T-cell (primary cell): ENCODE data around the gene NDUFA6. TPM values are rescaled to one million over a fixed set of nuclear protein-coding genes. Genes with fewer than 3 reads are reported as not detected.
"Not testable (repeated sequence)": the region's sequence is repeated elsewhere in the genome, so short reads cannot be mapped to it uniquely, and the experiment has no call there.

Source experiments
- ATAC-seq, 4 experiments: fragments of 200-7000 bp in 3 of 4; fragments of 150-1000 bp in 1 of 4; cut with Tn5 transposase; replicated peaks in 1 of 4; 1 replicate in 3 of 4; 2 replicates in 1 of 4; pipeline ENCODE4 v1.10.0; 2021; ENCODE audit warnings: moderate library complexity in 3 of 4, mild to moderate bottlenecking in 2 of 4, moderate number of reproducible peaks in 1 of 4
- CTCF ChIA-PET, 2 donors: fragments of 300-600 bp; sonication (Branson Sonifier 250); formaldehyde crosslinking; loops; one replicate each; lab custom pipeline; 2022; ENCODE audit warnings: antibody characterized with exemption in 2 of 2; lab: Charles Lee
- POLR2A ChIA-PET, 2 donors: fragments of 300-600 bp; sonication (Branson Sonifier 250); formaldehyde crosslinking; loops; one replicate each; lab custom pipeline; 2022; ENCODE audit warnings: antibody characterized with exemption in 2 of 2; lab: Charles Lee
- DNase-seq, 35 experiments: peaks; one replicate each; pipeline versions ENCODE4 v3.0.0 to v3.0.0-alpha.2; 2013 to 2023
- H3K27ac ChIP-seq: one replicate; pipeline ENCODE4 v1.5.1; 2013; ENCODE audit warnings: low read length
- H3K27me3 ChIP-seq, 2 experiments: replicated peaks in 1 of 2; 1 replicate in 1 of 2; 2 replicates in 1 of 2; pipeline versions ENCODE4 v1.6.1 to v1.7.0; 2013; ENCODE audit warnings: low read length in 1 of 2, mixed read lengths in 1 of 2; ENCODE audit not compliant: control insufficient read depth in 2 of 2, insufficient read depth in 2 of 2; ENCODE audit errors: extremely low read depth in 1 of 2
- H3K36me3 ChIP-seq, 2 donors: 1 replicate in 1 of 2; 2 replicates in 1 of 2; pipeline versions ENCODE4 v1.6.1 to v1.7.0; 2013; ENCODE audit warnings: low read length in 1 of 2; ENCODE audit not compliant: control insufficient read depth in 2 of 2, insufficient read depth in 1 of 2; ENCODE audit errors: extremely low read depth in 1 of 2
- H3K4me1 ChIP-seq, 2 experiments: 1 replicate in 1 of 2; 2 replicates in 1 of 2; pipeline versions ENCODE4 v1.6.1 to v1.7.0; 2013; ENCODE audit warnings: low read length in 2 of 2, mixed read lengths in 1 of 2; ENCODE audit not compliant: insufficient read depth in 2 of 2, control insufficient read depth in 1 of 2; ENCODE audit errors: extremely low read depth in 1 of 2
- H3K4me3 ChIP-seq, 2 donors: 1 replicate in 1 of 2; 2 replicates in 1 of 2; pipeline versions ENCODE4 v1.5.1 to v1.7.0; 2013; ENCODE audit warnings: mild to moderate bottlenecking in 2 of 2, low read length in 1 of 2, moderate library complexity in 1 of 2; ENCODE audit not compliant: control insufficient read depth in 1 of 2; ENCODE audit errors: extremely low read depth in 1 of 2
- H3K9me3 ChIP-seq: 2 replicates; pipeline ENCODE4 v1.7.0; 2013
- H3K27ac Mint-ChIP-seq, 2 donors: one replicate each; pipeline ENCODE4 v1.8.0; 2020 to 2021; ENCODE audit warnings: mild to moderate bottlenecking in 2 of 2, mixed read lengths in 2 of 2
- H3K27me3 Mint-ChIP-seq, 2 donors: one replicate each; pipeline ENCODE4 v1.8.0; 2021 to 2022; ENCODE audit warnings: mixed read lengths in 2 of 2
- H3K36me3 Mint-ChIP-seq: one replicate; pipeline ENCODE4 v1.8.0; 2021; ENCODE audit warnings: mixed read lengths
- H3K4me1 Mint-ChIP-seq, 3 donors: one replicate each; pipeline ENCODE4 v1.8.0; 2020 to 2022; ENCODE audit warnings: mixed read lengths in 3 of 3, mild to moderate bottlenecking in 1 of 3
- H3K4me3 Mint-ChIP-seq, 3 donors: one replicate each; pipeline ENCODE4 v1.8.0; 2020 to 2022; ENCODE audit warnings: mild to moderate bottlenecking in 3 of 3, mixed read lengths in 3 of 3, moderate library complexity in 3 of 3
- H3K9me3 Mint-ChIP-seq, 3 donors: one replicate each; pipeline ENCODE4 v1.8.0; 2020 to 2022; ENCODE audit warnings: mixed read lengths in 3 of 3
- WGBS: methylation state at CpG from one replicate; pipeline ENCODE4 v1.1.5; 2013; ENCODE audit warnings: missing lambda C conversion rate; ENCODE audit not compliant: insufficient coverage; 5-methylcytosine and 5-hydroxymethylcytosine counted together
- total RNA-seq, 35 experiments: library from RNA in 6 of 35; stranded (reverse) in 6 of 35; fragments of 120-200 nt in 1 of 35; gene quantifications; one replicate each; pipeline versions ENCODE4 v1.2.1 to v1.2.4 and lab custom pipeline; 2013 to 2026

The NDUFA6 gene
- total RNA-seq, 5 donors from 2014 or later (not counting 1 experiment from before 2014, with no cell fraction given): 36.6 to 52.3 (median 39.6) TPM

DNA sequence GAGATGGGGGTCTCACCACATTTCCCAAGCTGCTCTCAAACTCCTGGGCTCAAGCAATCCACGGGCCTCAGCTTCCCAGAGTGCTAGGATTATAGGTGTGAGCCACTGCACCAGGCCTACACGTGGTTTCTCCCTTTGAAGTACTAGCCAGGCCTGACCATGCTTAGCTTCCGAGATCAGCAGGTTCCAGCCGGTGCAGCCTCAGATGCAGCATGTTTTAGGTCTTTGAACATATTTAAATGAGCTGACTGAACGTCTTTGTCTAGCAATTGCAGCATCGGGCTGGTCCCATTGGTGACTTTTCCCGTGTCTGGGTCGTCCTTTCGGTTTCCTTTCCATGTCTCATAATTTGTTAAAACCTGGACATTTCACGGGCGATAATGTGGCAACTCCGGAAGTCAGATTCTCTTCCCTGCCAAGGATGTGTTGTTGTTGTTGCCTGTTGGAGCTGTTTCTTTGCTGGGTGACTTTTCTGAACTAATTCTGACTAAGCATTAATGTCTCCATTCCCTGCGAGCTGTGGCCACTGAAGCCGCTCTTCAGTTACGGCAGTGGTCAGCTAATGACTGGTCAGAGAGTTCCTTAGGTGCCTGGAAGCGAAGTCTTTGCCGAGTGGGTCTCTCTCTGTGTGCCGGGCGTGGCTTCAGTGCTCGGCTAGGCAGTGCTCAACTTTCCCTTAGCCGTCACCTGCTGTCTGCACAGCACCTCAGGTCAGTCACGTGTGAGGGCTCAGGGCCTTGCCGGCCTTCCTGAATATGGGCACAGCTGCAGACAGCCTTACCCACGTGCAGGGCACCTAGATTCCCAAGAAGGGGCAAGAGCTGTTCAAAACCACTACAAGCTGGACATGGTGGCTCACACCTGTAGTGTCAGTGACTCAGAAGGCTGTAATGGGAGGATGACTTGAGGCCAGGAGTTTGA lies 43.8 kb upstream of the NDUFA6 start:
- Mint-ChIP-seq H3K27ac (no peak overlapping the region), H3K9me3 (no peaks in the 10 kb centered on the region), H3K36me3 (peaks cover 6% of the 10 kb centered on the region), H3K27me3 (no peaks in the 10 kb centered on the region), H3K4me1 (peaks cover 0 to 4% (median 0%) of the 10 kb centered on the region in 3 donors), H3K4me3 (no peak overlapping the region)
- 88% methylated on average over 23 of the region's 24 CpGs for WGBS
- Histone ChIP-seq H3K27me3 (peaks cover 0 to 2% of the 10 kb centered on the region in 2 experiments), H3K9me3 (no peaks in the 10 kb centered on the region), H3K27ac (no peak overlapping the region), H3K4me1 (no peaks in the 10 kb centered on the region), H3K4me3 (no peak overlapping the region), H3K36me3 (peaks cover 0 to 3% of the 10 kb centered on the region in 2 donors)
- DNase-seq (no peak), ATAC-seq (no peak)
- POLR2A ChIA-PET: interaction anchor here in 1 of 2 donors (0.6 kb wide), 1 partner anchor 99 kb away, joined by 4 read pairs; no protein-coding TSS in a partner anchor
- CTCF ChIA-PET: no interaction called here

DNA sequence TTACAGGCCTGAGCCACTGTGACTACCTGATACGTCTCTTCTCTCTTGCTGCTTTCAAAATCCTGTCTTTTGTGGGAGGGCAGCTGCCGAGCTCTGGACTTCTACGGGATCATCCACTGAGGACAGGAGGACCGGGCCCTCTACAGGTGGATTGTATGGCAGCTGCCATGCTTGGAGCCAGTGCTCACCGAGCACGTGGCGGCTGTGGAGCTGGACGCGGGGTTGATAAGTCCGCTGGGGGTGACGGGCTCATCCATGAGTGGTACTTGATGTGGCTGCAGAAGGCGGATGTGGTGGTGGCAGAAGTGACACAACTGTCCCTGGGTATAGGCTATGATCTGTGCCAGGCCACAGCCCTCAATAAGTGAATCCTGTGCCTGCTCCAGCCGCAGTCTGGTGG lies 41.9 kb upstream of the NDUFA6 start:
- Histone ChIP-seq H3K4me1 (no peaks in the 10 kb centered on the region), H3K36me3 (no peaks in the 10 kb centered on the region), H3K27me3 (peaks cover 0 to 2% of the 10 kb centered on the region in 2 experiments), H3K4me3 (no peak overlapping the region), H3K9me3 (no peaks in the 10 kb centered on the region), H3K27ac (no peak overlapping the region)
- POLR2A ChIA-PET: no interaction called here
- no peaks in the 10 kb centered on the region for H3K36me3 Mint-ChIP-seq
- H3K27me3 Mint-ChIP-seq: no peaks in the 10 kb centered on the region
- peak in 1 of 35 experiments; percentile 11 for DNase-seq
- H3K4me3 Mint-ChIP-seq: no peak overlapping the region
- ATAC-seq: no peak
- CTCF ChIA-PET: no interaction called here
- H3K4me1 Mint-ChIP-seq: peaks cover 0 to 4% (median 0%) of the 10 kb centered on the region in 3 donors
- 88% methylated on average over 12 of the region's 13 CpGs for WGBS
- H3K27ac Mint-ChIP-seq: no peak overlapping the region
- no peaks in the 10 kb centered on the region for H3K9me3 Mint-ChIP-seq

- Mint-ChIP-seq H3K9me3 (no peaks in the 10 kb centered on the region), H3K27ac (no peak overlapping the region), H3K4me1 (peaks cover 0 to 4% (median 0%) of the 10 kb centered on the region in 3 donors), H3K4me3 (no peak overlapping the region), H3K36me3 (no peaks in the 10 kb centered on the region), H3K27me3 (no peaks in the 10 kb centered on the region)
- Histone ChIP-seq H3K27me3 (peaks cover 0 to 2% of the 10 kb centered on the region in 2 experiments), H3K36me3 (no peaks in the 10 kb centered on the region), H3K9me3 (no peaks in the 10 kb centered on the region), H3K4me3 (no peak overlapping the region), H3K27ac (no peak overlapping the region), H3K4me1 (no peaks in the 10 kb centered on the region)
- DNase-seq: no peak
- ATAC-seq: no peak
- CTCF ChIA-PET: no interaction called here
- POLR2A ChIA-PET: no interaction called here
- WGBS: 75% methylated on average over 6 of the region's 8 CpGs
These were observed 41.0 kb upstream of the NDUFA6 start for GRCh38 chr22:42131562-42131961.

- H3K9me3 Mint-ChIP-seq, H3K27ac ChIP-seq, H3K9me3 ChIP-seq, H3K4me1 ChIP-seq, ATAC-seq, H3K36me3 Mint-ChIP-seq, H3K4me3 ChIP-seq, H3K27ac Mint-ChIP-seq, DNase-seq, POLR2A ChIA-PET, H3K4me1 Mint-ChIP-seq, H3K27me3 Mint-ChIP-seq, CTCF ChIA-PET, H3K4me3 Mint-ChIP-seq, H3K36me3 ChIP-seq, H3K27me3 ChIP-seq: not testable (repeated sequence)
- WGBS: 91% methylated on average over 7 of the region's 14 CpGs
These were observed 40.3 kb upstream of the NDUFA6 start, which contains the start of gene CYP2D6 for GRCh38 chr22:42130639-42131431. Gene CYP2D6, minus strand, starts transcription at chr22:42130810. Its CDS starts 19 bp downstream, at chr22:42130791.

DNA sequence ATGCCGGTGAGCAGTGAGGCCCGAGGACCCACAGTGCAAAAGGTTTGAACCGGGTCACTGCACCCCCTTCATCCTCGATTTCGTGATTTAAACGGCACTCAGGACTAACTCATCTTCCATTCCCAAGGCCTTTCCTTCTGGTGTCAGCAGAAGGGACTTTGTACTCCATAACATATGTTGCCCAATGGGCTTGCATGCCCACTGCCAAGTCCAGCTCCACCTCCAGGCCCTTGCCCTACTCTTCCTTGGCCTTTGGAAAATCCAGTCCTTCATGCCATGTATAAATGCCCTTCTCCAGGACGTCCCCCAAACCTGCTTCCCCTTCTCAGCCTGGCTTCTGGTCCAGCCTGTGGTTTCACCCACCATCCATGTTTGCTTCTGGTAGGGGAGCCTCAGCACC lies 39.6 kb upstream of the NDUFA6 start:
- H3K4me3 ChIP-seq, H3K9me3 Mint-ChIP-seq, H3K36me3 ChIP-seq, H3K27me3 ChIP-seq, H3K4me1 Mint-ChIP-seq, H3K27ac ChIP-seq, ATAC-seq, H3K9me3 ChIP-seq, POLR2A ChIA-PET, H3K4me1 ChIP-seq, H3K4me3 Mint-ChIP-seq, H3K36me3 Mint-ChIP-seq, DNase-seq, H3K27ac Mint-ChIP-seq, H3K27me3 Mint-ChIP-seq, CTCF ChIA-PET: not testable (repeated sequence)
- 20% methylated on average over 1 of the region's 7 CpGs for WGBS

DNA sequence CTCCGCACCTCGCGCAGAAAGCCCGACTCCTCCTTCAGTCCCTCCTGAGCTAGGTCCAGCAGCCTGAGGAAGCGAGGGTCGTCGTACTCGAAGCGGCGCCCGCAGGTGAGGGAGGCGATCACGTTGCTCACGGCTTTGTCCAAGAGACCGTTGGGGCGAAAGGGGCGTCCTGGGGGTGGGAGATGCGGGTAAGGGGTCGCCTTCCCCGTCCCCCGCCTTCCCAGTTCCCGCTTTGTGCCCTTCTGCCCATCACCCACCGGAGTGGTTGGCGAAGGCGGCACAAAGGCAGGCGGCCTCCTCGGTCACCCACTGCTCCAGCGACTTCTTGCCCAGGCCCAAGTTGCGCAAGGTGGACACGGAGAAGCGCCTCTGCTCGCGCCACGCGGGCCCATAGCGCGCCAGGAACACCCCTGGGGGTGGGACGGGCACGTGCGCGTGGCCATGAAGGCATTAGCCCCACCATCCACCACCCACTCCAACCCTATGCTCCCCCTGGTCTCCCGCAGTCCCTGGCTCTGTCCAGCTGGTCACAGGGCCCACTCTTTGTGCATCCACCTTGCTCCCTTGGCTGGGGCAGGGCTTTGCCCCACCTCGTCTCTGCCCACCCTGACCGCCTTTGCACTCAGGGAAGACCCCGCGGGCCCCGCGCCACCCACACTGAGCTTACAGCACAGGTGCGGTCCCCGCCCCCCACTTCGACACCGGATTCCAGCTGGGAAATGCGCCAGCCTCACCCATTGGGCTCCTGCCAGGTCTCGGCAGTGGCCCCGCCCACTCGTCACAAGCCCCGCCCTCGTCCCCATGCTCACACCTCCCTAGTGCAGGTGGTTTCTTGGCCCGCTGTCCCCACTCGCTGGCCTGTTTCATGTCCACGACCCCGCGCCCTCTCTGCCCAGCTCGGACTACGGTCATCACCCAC lies 38.5 kb upstream of the NDUFA6 start:
- CTCF ChIA-PET, H3K36me3 Mint-ChIP-seq, H3K9me3 Mint-ChIP-seq, H3K27me3 Mint-ChIP-seq, ATAC-seq, H3K4me1 Mint-ChIP-seq, POLR2A ChIA-PET, H3K27me3 ChIP-seq, H3K9me3 ChIP-seq, DNase-seq, H3K27ac ChIP-seq, H3K27ac Mint-ChIP-seq, H3K4me3 ChIP-seq, H3K36me3 ChIP-seq, H3K4me1 ChIP-seq, H3K4me3 Mint-ChIP-seq: not testable (repeated sequence)
- WGBS: 70% methylated on average over 48 of the region's 65 CpGs
